ENCODE data around the gene HNF4A. TPM values are rescaled to one million over a fixed set of nuclear protein-coding genes. Genes with fewer than 3 reads are reported as not detected.

Gene HNF4A
- total RNA-seq, 1 experiment from 2014 or later: 0.15 TPM

DNA sequence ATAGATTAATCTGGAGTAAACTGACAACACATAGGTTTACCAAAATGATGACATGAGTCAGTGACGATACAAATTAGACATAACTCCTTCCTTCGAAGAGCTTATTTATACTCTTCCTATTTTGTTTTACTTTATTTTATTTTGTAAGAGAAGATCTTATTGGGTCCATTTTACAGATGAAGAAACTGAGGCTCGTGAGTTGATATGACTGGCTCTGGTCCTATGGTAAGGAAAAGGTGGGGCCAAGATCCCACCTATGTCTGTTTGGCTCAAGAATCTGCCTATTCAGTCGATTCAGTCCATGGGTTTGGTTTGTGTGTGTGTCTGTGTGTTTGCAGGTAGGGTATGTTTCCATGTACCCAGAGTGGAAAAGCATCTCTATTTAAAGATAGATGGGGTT lies 27.1 kb upstream of the HNF4A start:
- TF ChIP-seq SP1 (CRISPR knock-in tag; conservative IDR thresholded peaks at IDR 0.05): no peak
- TF ChIP-seq, protein P1, sequence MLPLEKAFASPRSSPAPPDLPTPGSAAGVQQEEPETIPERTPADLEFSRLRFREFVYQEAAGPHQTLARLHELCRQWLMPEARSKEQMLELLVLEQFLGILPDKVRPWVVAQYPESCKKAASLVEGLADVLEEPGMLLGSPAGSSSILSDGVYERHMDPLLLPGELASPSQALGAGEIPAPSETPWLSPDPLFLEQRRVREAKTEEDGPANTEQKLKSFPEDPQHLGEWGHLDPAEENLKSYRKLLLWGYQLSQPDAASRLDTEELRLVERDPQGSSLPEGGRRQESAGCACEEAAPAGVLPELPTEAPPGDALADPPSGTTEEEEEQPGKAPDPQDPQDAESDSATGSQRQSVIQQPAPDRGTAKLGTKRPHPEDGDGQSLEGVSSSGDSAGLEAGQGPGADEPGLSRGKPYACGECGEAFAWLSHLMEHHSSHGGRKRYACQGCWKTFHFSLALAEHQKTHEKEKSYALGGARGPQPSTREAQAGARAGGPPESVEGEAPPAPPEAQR (CRISPR knock-in tag; IDR thresholded peaks at IDR 0.05): no peak
- TF ChIP-seq, protein P2, sequence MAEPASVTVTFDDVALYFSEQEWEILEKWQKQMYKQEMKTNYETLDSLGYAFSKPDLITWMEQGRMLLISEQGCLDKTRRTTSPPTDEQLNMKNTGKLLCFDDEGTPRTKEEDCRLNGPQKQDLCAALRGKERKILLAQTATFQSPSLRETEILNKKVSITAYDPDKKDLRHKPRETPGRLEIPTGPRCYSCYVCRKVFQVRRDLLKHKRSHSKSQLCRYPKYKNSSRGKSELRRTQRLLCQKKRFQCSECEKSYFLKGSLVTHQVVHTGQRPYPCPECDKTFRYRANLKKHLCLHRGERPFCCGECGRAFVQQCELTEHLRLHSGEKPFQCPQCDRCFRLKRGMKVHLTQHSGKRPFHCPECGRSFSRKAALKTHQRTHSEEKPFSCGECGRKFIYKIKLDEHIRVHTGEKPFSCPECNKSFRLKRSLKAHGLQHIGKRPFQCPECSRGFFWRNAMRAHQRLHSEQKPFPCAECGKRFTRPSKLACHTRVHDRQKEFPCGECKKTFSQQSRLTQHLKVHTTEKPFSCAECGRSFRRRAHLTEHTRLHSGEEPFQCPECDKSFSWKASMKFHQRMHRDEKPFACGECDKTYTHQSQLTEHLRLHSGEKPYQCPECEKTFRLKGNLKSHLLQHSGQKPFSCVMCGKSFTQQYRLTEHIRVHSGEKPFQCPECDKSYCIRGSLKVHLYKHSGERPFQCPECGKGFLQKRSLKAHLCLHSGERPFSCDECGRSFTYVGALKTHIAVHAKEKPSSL (CRISPR knock-in tag; conservative IDR thresholded peaks at IDR 0.05): no peak
- no peak for TF ChIP-seq ZNF219 (CRISPR knock-in tag; IDR thresholded peaks at IDR 0.05; ENCODE audit: borderline replicate concordance)
- no peak for TF ChIP-seq MXD4 (CRISPR knock-in tag; IDR thresholded peaks at IDR 0.05; ENCODE audit: borderline replicate concordance)
- TF ChIP-seq IRF2 (CRISPR knock-in tag; IDR thresholded peaks at IDR 0.05; ENCODE audit: borderline replicate concordance, low read depth): no peak
- TF ChIP-seq TP53 (CRISPR knock-in tag; IDR thresholded peaks at IDR 0.05): no peak
- no peak for TF ChIP-seq TCF7 (CRISPR knock-in tag; IDR thresholded peaks at IDR 0.05; ENCODE audit: low read depth)
- Mint-ChIP-seq H3K36me3 (no peaks in the 10 kb centered on the region), H3K4me1 (peaks cover 15% of the 10 kb centered on the region), H3K27ac (no peak overlapping the region; the same call in 1 of the 2 replicates), H3K27me3 (ENCODE audit: low read depth) (no peaks in the 10 kb centered on the region; the same call in 1 of the 2 replicates), H3K9me3 (no peaks in the 10 kb centered on the region; the same call in 1 of the 2 replicates), H3K4me3 (no peak overlapping the region)
- CTCF ChIA-PET: interaction anchor here (1.0 to 1.5 kb wide), 2 partner anchors 18 to 212 kb away, joined by 3 read pairs; partner anchors contain the start of gene FITM2
- no peak for DNase-seq (ENCODE audit: low spot score)
- POLR2A ChIA-PET: no interaction called here
- no peak for ATAC-seq

DNA sequence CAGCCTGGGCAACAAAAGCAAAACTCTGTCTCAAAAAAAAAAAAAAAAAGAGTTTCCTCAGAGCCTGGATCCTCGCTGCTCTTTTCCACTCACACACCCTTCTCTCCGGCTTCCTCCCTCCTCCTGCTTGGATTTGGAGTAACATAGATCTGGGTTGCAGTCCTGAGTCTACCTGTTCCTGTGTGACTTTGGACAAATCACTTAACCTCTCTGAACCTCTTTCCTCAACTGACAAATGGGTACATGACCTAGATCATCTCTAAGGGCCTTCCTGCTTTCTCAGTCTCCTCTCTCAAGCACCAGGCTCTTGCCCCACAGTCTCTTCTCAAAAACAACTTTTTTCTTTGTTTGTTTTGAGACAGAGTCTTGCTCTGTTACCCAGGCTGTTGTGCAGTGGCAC lies 24.3 kb upstream of the HNF4A start:
- ChIA-PET CTCF (interaction anchor here (1.1 to 1.7 kb wide), 3 partner anchors 20 to 84 kb away, joined by 4 to 10 read pairs (median 5); partner anchors contain the start of genes FITM2 and GDAP1L1), POLR2A (no interaction called here)
- ATAC-seq (no peak), DNase-seq (ENCODE audit: low spot score) (no peak)
- Mint-ChIP-seq H3K27ac (no peak overlapping the region; the same call in 1 of the 2 replicates), H3K9me3 (no peaks in the 10 kb centered on the region), H3K4me3 (no peak overlapping the region), H3K4me1 (peaks cover 19% of the 10 kb centered on the region), H3K27me3 (ENCODE audit: low read depth) (no peaks in the 10 kb centered on the region; the same call in 1 of the 2 replicates), H3K36me3 (no peaks in the 10 kb centered on the region)
- no peak for TF ChIP-seq CBFB (CRISPR knock-in tag; IDR thresholded peaks at IDR 0.05; ENCODE audit: low read depth)
- TF ChIP-seq, protein P3, sequence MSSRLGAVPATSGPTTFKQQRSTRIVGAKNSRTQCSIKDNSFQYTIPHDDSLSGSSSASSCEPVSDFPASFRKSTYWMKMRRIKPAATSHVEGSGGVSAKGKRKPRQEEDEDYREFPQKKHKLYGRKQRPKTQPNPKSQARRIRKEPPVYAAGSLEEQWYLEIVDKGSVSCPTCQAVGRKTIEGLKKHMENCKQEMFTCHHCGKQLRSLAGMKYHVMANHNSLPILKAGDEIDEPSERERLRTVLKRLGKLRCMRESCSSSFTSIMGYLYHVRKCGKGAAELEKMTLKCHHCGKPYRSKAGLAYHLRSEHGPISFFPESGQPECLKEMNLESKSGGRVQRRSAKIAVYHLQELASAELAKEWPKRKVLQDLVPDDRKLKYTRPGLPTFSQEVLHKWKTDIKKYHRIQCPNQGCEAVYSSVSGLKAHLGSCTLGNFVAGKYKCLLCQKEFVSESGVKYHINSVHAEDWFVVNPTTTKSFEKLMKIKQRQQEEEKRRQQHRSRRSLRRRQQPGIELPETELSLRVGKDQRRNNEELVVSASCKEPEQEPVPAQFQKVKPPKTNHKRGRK (CRISPR knock-in tag; IDR thresholded peaks at IDR 0.05; ENCODE audit: borderline replicate concordance): no peak
- no peak for TF ChIP-seq NR2C2 (CRISPR knock-in tag; IDR thresholded peaks at IDR 0.05)
- TF ChIP-seq, protein P4, sequence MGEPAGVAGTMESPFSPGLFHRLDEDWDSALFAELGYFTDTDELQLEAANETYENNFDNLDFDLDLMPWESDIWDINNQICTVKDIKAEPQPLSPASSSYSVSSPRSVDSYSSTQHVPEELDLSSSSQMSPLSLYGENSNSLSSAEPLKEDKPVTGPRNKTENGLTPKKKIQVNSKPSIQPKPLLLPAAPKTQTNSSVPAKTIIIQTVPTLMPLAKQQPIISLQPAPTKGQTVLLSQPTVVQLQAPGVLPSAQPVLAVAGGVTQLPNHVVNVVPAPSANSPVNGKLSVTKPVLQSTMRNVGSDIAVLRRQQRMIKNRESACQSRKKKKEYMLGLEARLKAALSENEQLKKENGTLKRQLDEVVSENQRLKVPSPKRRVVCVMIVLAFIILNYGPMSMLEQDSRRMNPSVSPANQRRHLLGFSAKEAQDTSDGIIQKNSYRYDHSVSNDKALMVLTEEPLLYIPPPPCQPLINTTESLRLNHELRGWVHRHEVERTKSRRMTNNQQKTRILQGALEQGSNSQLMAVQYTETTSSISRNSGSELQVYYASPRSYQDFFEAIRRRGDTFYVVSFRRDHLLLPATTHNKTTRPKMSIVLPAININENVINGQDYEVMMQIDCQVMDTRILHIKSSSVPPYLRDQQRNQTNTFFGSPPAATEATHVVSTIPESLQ (CRISPR knock-in tag; IDR thresholded peaks at IDR 0.05): no peak
- no peak for TF ChIP-seq ZNF263 (CRISPR knock-in tag; IDR thresholded peaks at IDR 0.05; ENCODE audit: low read depth)
- no peak for TF ChIP-seq TP53 (CRISPR knock-in tag; IDR thresholded peaks at IDR 0.05)
- no peak for TF ChIP-seq ZNF138 (CRISPR knock-in tag; conservative IDR thresholded peaks at IDR 0.05)
- TF ChIP-seq NR1H2 (CRISPR knock-in tag; IDR thresholded peaks at IDR 0.05): no peak
- TF ChIP-seq, protein P5, sequence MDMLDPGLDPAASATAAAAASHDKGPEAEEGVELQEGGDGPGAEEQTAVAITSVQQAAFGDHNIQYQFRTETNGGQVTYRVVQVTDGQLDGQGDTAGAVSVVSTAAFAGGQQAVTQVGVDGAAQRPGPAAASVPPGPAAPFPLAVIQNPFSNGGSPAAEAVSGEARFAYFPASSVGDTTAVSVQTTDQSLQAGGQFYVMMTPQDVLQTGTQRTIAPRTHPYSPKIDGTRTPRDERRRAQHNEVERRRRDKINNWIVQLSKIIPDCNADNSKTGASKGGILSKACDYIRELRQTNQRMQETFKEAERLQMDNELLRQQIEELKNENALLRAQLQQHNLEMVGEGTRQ (CRISPR knock-in tag; IDR thresholded peaks at IDR 0.05): no peak
- no peak for TF ChIP-seq ELF4 (CRISPR knock-in tag; IDR thresholded peaks at IDR 0.05; ENCODE audit: low read depth)
- TF ChIP-seq ESRRA (CRISPR knock-in tag; IDR thresholded peaks at IDR 0.05; ENCODE audit: borderline replicate concordance): no peak
- TF ChIP-seq, protein P6, sequence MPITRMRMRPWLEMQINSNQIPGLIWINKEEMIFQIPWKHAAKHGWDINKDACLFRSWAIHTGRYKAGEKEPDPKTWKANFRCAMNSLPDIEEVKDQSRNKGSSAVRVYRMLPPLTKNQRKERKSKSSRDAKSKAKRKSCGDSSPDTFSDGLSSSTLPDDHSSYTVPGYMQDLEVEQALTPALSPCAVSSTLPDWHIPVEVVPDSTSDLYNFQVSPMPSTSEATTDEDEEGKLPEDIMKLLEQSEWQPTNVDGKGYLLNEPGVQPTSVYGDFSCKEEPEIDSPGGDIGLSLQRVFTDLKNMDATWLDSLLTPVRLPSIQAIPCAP (CRISPR knock-in tag; IDR thresholded peaks at IDR 0.05): no peak
